ENCODE measurements around the gene USP17L27. TPM values are rescaled to one million over a fixed set of nuclear protein-coding genes. Genes with fewer than 3 reads are reported as not detected.
"Not testable (repeated sequence)": the region's sequence is repeated elsewhere in the genome, so short reads cannot be mapped to it uniquely, and the experiment has no call there.

USP17L27 gene, protein sequence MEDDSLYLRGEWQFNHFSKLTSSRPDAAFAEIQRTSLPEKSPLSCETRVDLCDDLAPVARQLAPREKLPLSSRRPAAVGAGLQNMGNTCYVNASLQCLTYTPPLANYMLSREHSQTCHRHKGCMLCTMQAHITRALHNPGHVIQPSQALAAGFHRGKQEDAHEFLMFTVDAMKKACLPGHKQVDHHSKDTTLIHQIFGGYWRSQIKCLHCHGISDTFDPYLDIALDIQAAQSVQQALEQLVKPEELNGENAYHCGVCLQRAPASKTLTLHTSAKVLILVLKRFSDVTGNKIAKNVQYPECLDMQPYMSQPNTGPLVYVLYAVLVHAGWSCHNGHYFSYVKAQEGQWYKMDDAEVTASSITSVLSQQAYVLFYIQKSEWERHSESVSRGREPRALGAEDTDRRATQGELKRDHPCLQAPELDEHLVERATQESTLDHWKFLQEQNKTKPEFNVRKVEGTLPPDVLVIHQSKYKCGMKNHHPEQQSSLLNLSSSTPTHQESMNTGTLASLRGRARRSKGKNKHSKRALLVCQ
- not detected for polyA plus RNA-seq
- long read RNA-seq, donor 1, result 0 reads
- long read RNA-seq, donor 2, result 0 reads
- long read RNA-seq, donor 3, result 0 reads
- long read RNA-seq, donor 4, result 0 reads
- long read RNA-seq, donor 5, result 0 reads
- long read RNA-seq, donor 6, result 0 reads
- long read RNA-seq, donor 7, result 0 reads
- long read RNA-seq, donor 8, result 0 reads
- long read RNA-seq, donor 9, result 0 reads
- long read RNA-seq, donor 10, result 0 reads
- long read RNA-seq, donor 11, result 0 reads

DNA sequence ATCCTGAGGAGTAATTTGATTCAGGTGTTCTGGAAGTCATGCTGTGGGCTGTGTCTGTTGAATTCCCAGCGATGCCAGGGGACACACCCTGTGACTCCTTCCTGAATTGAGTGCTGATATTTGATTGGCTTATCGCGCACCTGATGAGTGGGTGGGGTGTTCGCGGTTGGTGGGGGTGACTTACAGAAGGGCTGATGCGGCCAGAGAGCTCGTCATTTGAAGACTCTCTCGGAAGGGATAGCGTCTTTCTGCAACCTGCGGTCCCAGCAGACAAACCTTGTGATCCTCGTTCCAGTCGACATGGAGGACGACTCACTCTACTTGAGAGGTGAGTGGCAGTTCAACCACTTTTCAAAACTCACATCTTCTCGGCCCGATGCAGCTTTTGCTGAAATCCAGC, at the start of gene USP17L27:
USP17L27 (plus strand) TSS at position 301 of the 400 bp plus-strand sequence; CDS start at position 301, 0 bp downstream.
- H3K27me3 ChIP-seq (ENCODE audit: control insufficient read depth, insufficient read depth, low read length); H3K9me3 ChIP-seq (ENCODE audit: control insufficient read depth, low read depth, low read length); H3K27ac ChIP-seq (ENCODE audit: low read length); H3K4me3 ChIP-seq (ENCODE audit: low read length); H3K36me3 ChIP-seq (ENCODE audit: control insufficient read depth, insufficient read depth, low read length); DNase-seq; H3K4me1 ChIP-seq (ENCODE audit: control insufficient read depth, insufficient read depth, low read length): not testable (repeated sequence)
- no CpG with 5 or more reads among the region's 15 CpGs for WGBS (ENCODE audit: insufficient coverage, low lambda C conversion rate)

DNA sequence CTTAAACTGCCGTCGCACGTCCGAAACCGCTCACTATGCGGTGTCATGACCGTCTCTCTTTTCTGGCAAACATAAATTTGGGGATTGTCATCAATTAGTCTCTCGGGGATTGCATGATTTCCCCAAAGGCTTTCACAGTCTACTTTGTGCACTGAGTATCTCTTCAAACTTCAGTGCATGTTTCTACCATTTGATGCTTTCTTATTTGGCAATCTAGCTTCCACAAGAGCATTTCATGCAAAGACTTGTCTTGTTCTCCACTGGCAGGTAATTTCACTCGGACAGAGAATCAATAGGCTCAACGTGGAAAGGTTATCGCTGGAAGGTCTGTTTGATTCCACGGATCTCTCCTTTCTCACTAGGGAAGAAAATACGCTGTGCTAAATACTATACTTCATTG, 19.8 kb upstream of the USP17L27 start:
- not testable (repeated sequence) for H3K27ac ChIP-seq (ENCODE audit: low read length); H3K4me1 ChIP-seq (ENCODE audit: control insufficient read depth, insufficient read depth, low read length); H3K9me3 ChIP-seq (ENCODE audit: control insufficient read depth, low read depth, low read length); DNase-seq; H3K4me3 ChIP-seq (ENCODE audit: low read length); H3K36me3 ChIP-seq (ENCODE audit: control insufficient read depth, insufficient read depth, low read length); H3K27me3 ChIP-seq (ENCODE audit: control insufficient read depth, insufficient read depth, low read length)
- no CpG with 5 or more reads among the region's 13 CpGs for WGBS (ENCODE audit: insufficient coverage, low lambda C conversion rate)

- not testable (repeated sequence) for H3K4me3 ChIP-seq (ENCODE audit: low read length); H3K9me3 ChIP-seq (ENCODE audit: control insufficient read depth, low read depth, low read length); H3K27me3 ChIP-seq (ENCODE audit: control insufficient read depth, insufficient read depth, low read length); H3K4me1 ChIP-seq (ENCODE audit: control insufficient read depth, insufficient read depth, low read length); DNase-seq; H3K36me3 ChIP-seq (ENCODE audit: control insufficient read depth, insufficient read depth, low read length); H3K27ac ChIP-seq (ENCODE audit: low read length)
- WGBS (ENCODE audit: insufficient coverage, low lambda C conversion rate), result no CpG with 5 or more reads among the region's 15 CpGs
These were observed 19.1 kb upstream of the USP17L27 start, which contains the start of gene USP17L24 for GRCh38 chr4:9324865-9325264. USP17L24 (plus strand) TSS chr4:9325165; CDS start chr4:9325165, 0 bp downstream.

DNA sequence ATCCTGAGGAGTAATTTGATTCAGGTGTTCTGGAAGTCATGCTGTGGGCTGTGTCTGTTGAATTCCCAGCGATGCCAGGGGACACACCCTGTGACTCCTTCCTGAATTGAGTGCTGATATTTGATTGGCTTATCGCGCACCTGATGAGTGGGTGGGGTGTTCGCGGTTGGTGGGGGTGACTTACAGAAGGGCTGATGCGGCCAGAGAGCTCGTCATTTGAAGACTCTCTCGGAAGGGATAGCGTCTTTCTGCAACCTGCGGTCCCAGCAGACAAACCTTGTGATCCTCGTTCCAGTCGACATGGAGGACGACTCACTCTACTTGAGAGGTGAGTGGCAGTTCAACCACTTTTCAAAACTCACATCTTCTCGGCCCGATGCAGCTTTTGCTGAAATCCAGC, 14.3 kb upstream of the USP17L27 start, which contains the start of gene USP17L25:
USP17L25 (plus strand) TSS at position 301 of the 400 bp plus-strand sequence; CDS start at position 301, 0 bp downstream.
- DNase-seq; H3K36me3 ChIP-seq (ENCODE audit: control insufficient read depth, insufficient read depth, low read length); H3K4me3 ChIP-seq (ENCODE audit: low read length); H3K4me1 ChIP-seq (ENCODE audit: control insufficient read depth, insufficient read depth, low read length); H3K27me3 ChIP-seq (ENCODE audit: control insufficient read depth, insufficient read depth, low read length); H3K9me3 ChIP-seq (ENCODE audit: control insufficient read depth, low read depth, low read length); H3K27ac ChIP-seq (ENCODE audit: low read length): not testable (repeated sequence)
- WGBS (ENCODE audit: insufficient coverage, low lambda C conversion rate), result no CpG with 5 or more reads among the region's 15 CpGs

DNA sequence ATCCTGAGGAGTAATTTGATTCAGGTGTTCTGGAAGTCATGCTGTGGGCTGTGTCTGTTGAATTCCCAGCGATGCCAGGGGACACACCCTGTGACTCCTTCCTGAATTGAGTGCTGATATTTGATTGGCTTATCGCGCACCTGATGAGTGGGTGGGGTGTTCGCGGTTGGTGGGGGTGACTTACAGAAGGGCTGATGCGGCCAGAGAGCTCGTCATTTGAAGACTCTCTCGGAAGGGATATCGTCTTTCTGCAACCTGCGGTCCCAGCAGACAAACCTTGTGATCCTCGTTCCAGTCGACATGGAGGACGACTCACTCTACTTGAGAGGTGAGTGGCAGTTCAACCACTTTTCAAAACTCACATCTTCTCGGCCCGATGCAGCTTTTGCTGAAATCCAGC, 9.6 kb upstream of the USP17L27 start, which contains the start of gene USP17L26:
USP17L26 (plus strand) TSS at position 301 of the 400 bp plus-strand sequence; CDS start at position 301, 0 bp downstream.
- H3K27ac ChIP-seq (ENCODE audit: low read length); DNase-seq; H3K27me3 ChIP-seq (ENCODE audit: control insufficient read depth, insufficient read depth, low read length); H3K4me1 ChIP-seq (ENCODE audit: control insufficient read depth, insufficient read depth, low read length); H3K36me3 ChIP-seq (ENCODE audit: control insufficient read depth, insufficient read depth, low read length); H3K9me3 ChIP-seq (ENCODE audit: control insufficient read depth, low read depth, low read length); H3K4me3 ChIP-seq (ENCODE audit: low read length): not testable (repeated sequence)
- no CpG with 5 or more reads among the region's 15 CpGs for WGBS (ENCODE audit: insufficient coverage, low lambda C conversion rate)

DNA sequence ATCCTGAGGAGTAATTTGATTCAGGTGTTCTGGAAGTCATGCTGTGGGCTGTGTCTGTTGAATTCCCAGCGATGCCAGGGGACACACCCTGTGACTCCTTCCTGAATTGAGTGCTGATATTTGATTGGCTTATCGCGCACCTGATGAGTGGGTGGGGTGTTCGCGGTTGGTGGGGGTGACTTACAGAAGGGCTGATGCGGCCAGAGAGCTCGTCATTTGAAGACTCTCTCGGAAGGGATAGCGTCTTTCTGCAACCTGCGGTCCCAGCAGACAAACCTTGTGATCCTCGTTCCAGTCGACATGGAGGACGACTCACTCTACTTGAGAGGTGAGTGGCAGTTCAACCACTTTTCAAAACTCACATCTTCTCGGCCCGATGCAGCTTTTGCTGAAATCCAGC, 4.8 kb upstream of the USP17L27 start, which contains the start of gene USP17L5:
USP17L5 (plus strand) TSS at position 301 of the 400 bp plus-strand sequence; CDS start at position 301, 0 bp downstream.
- not testable (repeated sequence) for DNase-seq; H3K4me3 ChIP-seq (ENCODE audit: low read length)
- no CpG with 5 or more reads among the region's 15 CpGs for WGBS (ENCODE audit: insufficient coverage, low lambda C conversion rate)

GRCh38 chr4:9348593-9348992, 4.6 kb downstream of the USP17L27 start, which contains the start of gene USP17L28:
USP17L28 (plus strand) TSS chr4:9348893; CDS start chr4:9348893, 0 bp downstream.
- not testable (repeated sequence) for H3K4me1 ChIP-seq (ENCODE audit: control insufficient read depth, insufficient read depth, low read length); H3K4me3 ChIP-seq (ENCODE audit: low read length); H3K9me3 ChIP-seq (ENCODE audit: control insufficient read depth, low read depth, low read length); DNase-seq; H3K36me3 ChIP-seq (ENCODE audit: control insufficient read depth, insufficient read depth, low read length); H3K27me3 ChIP-seq (ENCODE audit: control insufficient read depth, insufficient read depth, low read length); H3K27ac ChIP-seq (ENCODE audit: low read length)
- no CpG with 5 or more reads among the region's 15 CpGs for WGBS (ENCODE audit: insufficient coverage, low lambda C conversion rate)

More for the DNA sequence above, 4.8 kb upstream of the USP17L27 start, which contains the start of gene USP17L5:
- not testable (repeated sequence) for H3K9me3 ChIP-seq (ENCODE audit: control insufficient read depth, low read depth, low read length); H3K4me1 ChIP-seq (ENCODE audit: control insufficient read depth, insufficient read depth, low read length); H3K27ac ChIP-seq (ENCODE audit: low read length); H3K36me3 ChIP-seq (ENCODE audit: control insufficient read depth, insufficient read depth, low read length); H3K27me3 ChIP-seq (ENCODE audit: control insufficient read depth, insufficient read depth, low read length)

DNA sequence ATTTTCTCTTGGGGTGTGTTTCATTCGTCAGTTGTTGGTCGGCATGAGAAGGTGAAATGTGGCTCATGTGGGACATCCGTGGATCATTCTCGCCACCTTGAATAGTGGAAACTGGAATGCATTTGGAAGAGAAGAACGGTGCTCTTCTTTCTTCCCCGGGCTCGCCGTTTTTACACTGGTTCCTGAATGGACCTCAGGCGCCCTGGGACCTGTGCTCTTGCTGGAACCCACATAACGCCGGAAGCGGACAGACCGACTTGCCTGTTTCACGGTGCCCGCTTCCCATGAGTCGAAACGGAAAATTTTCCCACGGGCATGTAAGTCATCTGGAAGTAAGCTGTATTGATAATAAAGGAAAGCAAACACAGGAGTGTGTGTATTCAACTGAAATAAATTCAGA, 6.9 kb downstream of the USP17L27 start:
- not testable (repeated sequence) for H3K4me3 ChIP-seq (ENCODE audit: low read length); H3K27me3 ChIP-seq (ENCODE audit: control insufficient read depth, insufficient read depth, low read length); DNase-seq; H3K9me3 ChIP-seq (ENCODE audit: control insufficient read depth, low read depth, low read length); H3K4me1 ChIP-seq (ENCODE audit: control insufficient read depth, insufficient read depth, low read length); H3K27ac ChIP-seq (ENCODE audit: low read length); H3K36me3 ChIP-seq (ENCODE audit: control insufficient read depth, insufficient read depth, low read length)
- WGBS (ENCODE audit: insufficient coverage, low lambda C conversion rate), result no CpG with 5 or more reads among the region's 18 CpGs

- not testable (repeated sequence) for H3K36me3 ChIP-seq (ENCODE audit: control insufficient read depth, insufficient read depth, low read length); H3K27me3 ChIP-seq (ENCODE audit: control insufficient read depth, insufficient read depth, low read length); H3K27ac ChIP-seq (ENCODE audit: low read length); H3K9me3 ChIP-seq (ENCODE audit: control insufficient read depth, low read depth, low read length); H3K4me3 ChIP-seq (ENCODE audit: low read length); H3K4me1 ChIP-seq (ENCODE audit: control insufficient read depth, insufficient read depth, low read length); DNase-seq
- no CpG with 5 or more reads among the region's 15 CpGs for WGBS (ENCODE audit: insufficient coverage, low lambda C conversion rate)
These were observed 9.4 kb downstream of the USP17L27 start, which contains the start of gene USP17L29 for GRCh38 chr4:9353338-9353737. USP17L29 (plus strand) TSS chr4:9353638; CDS start chr4:9353638, 0 bp downstream.

DNA sequence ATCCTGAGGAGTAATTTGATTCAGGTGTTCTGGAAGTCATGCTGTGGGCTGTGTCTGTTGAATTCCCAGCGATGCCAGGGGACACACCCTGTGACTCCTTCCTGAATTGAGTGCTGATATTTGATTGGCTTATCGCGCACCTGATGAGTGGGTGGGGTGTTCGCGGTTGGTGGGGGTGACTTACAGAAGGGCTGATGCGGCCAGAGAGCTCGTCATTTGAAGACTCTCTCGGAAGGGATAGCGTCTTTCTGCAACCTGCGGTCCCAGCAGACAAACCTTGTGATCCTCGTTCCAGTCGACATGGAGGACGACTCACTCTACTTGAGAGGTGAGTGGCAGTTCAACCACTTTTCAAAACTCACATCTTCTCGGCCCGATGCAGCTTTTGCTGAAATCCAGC, 18.9 kb downstream of the USP17L27 start, which contains the start of gene USP17L30:
USP17L30 (plus strand) TSS at position 301 of the 400 bp plus-strand sequence; CDS start at position 301, 0 bp downstream.
- not testable (repeated sequence) for H3K9me3 ChIP-seq (ENCODE audit: control insufficient read depth, low read depth, low read length); H3K27me3 ChIP-seq (ENCODE audit: control insufficient read depth, insufficient read depth, low read length); H3K4me1 ChIP-seq (ENCODE audit: control insufficient read depth, insufficient read depth, low read length); H3K36me3 ChIP-seq (ENCODE audit: control insufficient read depth, insufficient read depth, low read length); DNase-seq; H3K4me3 ChIP-seq (ENCODE audit: low read length); H3K27ac ChIP-seq (ENCODE audit: low read length)
- no CpG with 5 or more reads among the region's 15 CpGs for WGBS (ENCODE audit: insufficient coverage, low lambda C conversion rate)
